OCI-LY7 (cell line): ENCODE results near the gene PLXNA1. TPM values are rescaled to one million over a fixed set of nuclear protein-coding genes. Genes with fewer than 3 reads are reported as not detected.

Source experiments
- BruUV-seq: library from RNA; stranded (reverse); fragments of 400-500 nt; replicated peaks from 2 replicates; lab custom pipeline; 2021; lab: Mats Ljungman, UMichigan
- CTCF ChIA-PET: fragments of 300-600 bp; sonication (Branson Sonifier 250); formaldehyde crosslinking; loops from one replicate; lab custom pipeline; 2022; ENCODE audit warnings: antibody characterized with exemption; ENCODE audit not compliant: unreplicated experiment; lab: Charles Lee
- POLR2A ChIA-PET: fragments of 300-600 bp; sonication (Branson Sonifier 250); formaldehyde crosslinking; loops from one replicate; lab custom pipeline; 2022; ENCODE audit warnings: antibody characterized with exemption; lab: Charles Lee
- DNase-seq: peaks from one replicate; pipeline ENCODE4 v3.0.0-alpha.2; 2015; ENCODE audit warnings: low spot score
- H2AFZ ChIP-seq: fragments of 200-600 bp; sonication (generic), shearing (Covaris generic); 2 replicates; pipeline ENCODE4 v1.6.1; 2014; ENCODE audit warnings: mild to moderate bottlenecking, antibody characterized with exemption, low read length, moderate library complexity
- H3K27ac ChIP-seq: fragments of 200-600 bp; sonication (generic); 2 replicates; pipeline ENCODE4 v1.5.1; 2014; ENCODE audit warnings: mixed run types, low read depth, mild to moderate bottlenecking, moderate library complexity, low read length, inconsistent platforms; ENCODE audit not compliant: poor library complexity, severe bottlenecking
- H3K36me3 ChIP-seq: fragments of 200-600 bp; sonication (generic); 2 replicates; pipeline ENCODE4 v1.6.1; 2014; ENCODE audit warnings: mild to moderate bottlenecking, antibody characterized with exemption, low read length, moderate library complexity, mixed read lengths; ENCODE audit not compliant: insufficient read depth
- H3K4me1 ChIP-seq: fragments of 200-600 bp; sonication (generic); 2 replicates; pipeline ENCODE4 v1.5.1; 2014; ENCODE audit warnings: mild to moderate bottlenecking, low read length; ENCODE audit not compliant: insufficient read depth, poor library complexity, severe bottlenecking
- H3K4me2 ChIP-seq: fragments of 200-600 bp; sonication (generic); 2 replicates; pipeline ENCODE4 v1.6.1; 2014; ENCODE audit warnings: mild to moderate bottlenecking, low read length
- H3K4me3 ChIP-seq: fragments of 200-600 bp; sonication (generic); 2 replicates; pipeline ENCODE4 v1.5.1; 2014; ENCODE audit warnings: mild to moderate bottlenecking, low read depth, low read length; ENCODE audit not compliant: poor library complexity, severe bottlenecking
- H3K79me2 ChIP-seq: fragments of 200-600 bp; sonication (generic); 2 replicates; pipeline ENCODE4 v1.6.1; 2016; ENCODE audit warnings: low read depth, mild to moderate bottlenecking, low read length, moderate library complexity, mixed read lengths; ENCODE audit not compliant: insufficient read depth
- H3K9me2 ChIP-seq: fragments of 200-600 bp; sonication (generic); 2 replicates; pipeline ENCODE4 v1.6.1; 2016; ENCODE audit warnings: mild to moderate bottlenecking, low read length, mixed read lengths; ENCODE audit not compliant: insufficient read depth
- H3K9me3 ChIP-seq: fragments of 200-600 bp; sonication (generic); 2 replicates; pipeline ENCODE4 v1.6.1; 2014; ENCODE audit warnings: mild to moderate bottlenecking, mixed run types, low read length, mixed read lengths
- H4K20me1 ChIP-seq: fragments of 200-600 bp; sonication (generic); 2 replicates; pipeline ENCODE4 v1.6.1; 2014; ENCODE audit warnings: mild to moderate bottlenecking, antibody characterized with exemption, low read length, moderate library complexity, mixed read lengths; ENCODE audit not compliant: insufficient read depth
- CTCF ChIP-seq: fragments of 200-600 bp; sonication (generic); conservative IDR thresholded peaks from 2 replicates; pipeline ENCODE4 v1.5.1; 2014; ENCODE audit warnings: mild to moderate bottlenecking, antibody characterized with exemption, low read length, moderate library complexity, mixed read lengths
- EZH2phosphoT487 ChIP-seq: fragments of 200-600 bp; sonication (generic); IDR thresholded peaks from 2 replicates; pipeline ENCODE4 v1.6.1; 2018; ENCODE audit warnings: low read depth, borderline replicate concordance, mild to moderate bottlenecking, mixed run types, antibody characterized with exemption, low read length, moderate library complexity, mixed read lengths
- intact Hi-C: fragments of 100-400 bp; cut with micrococcal nuclease; formaldehyde crosslinking; loops from one replicate; pipeline ENCODE4 v1.10.0; 2022; ENCODE audit not compliant: unreplicated experiment
- total RNA-seq, 2 experiments: library from RNA; depleted of rRNA in 1 of 2; stranded (reverse); fragments of >200 nt in 1 of 2; shearing (Covaris generic) in 1 of 2; gene quantifications; 2 replicates each; pipeline ENCODE4 v1.2.3, GENCODE V29; 2014 to 2022

PLXNA1 gene
- total RNA-seq, 2 experiments from 2014 or later = 3.6 to 4.4 TPM

GRCh38 chr3:126958638-126959085 is 24.3 kb upstream of the PLXNA1 start:
- ChIA-PET CTCF (no interaction called here), POLR2A (no interaction called here)
- Histone ChIP-seq H3K4me1 (peaks cover 38% of the 10 kb centered on the region), H3K36me3 (no peaks in the 10 kb centered on the region), H3K4me3 (no peak overlapping the region), H3K9me2 (no peaks in the 10 kb centered on the region), H4K20me1 (no peaks in the 10 kb centered on the region), H2AFZ (no peak overlapping the region), H3K27ac (no peak overlapping the region), H3K4me2 (no peak overlapping the region), H3K9me3 (no peaks in the 10 kb centered on the region), H3K79me2 (no peaks in the 10 kb centered on the region)
- no TSS peak for BruUV-seq
- no peak for DNase-seq
- intact Hi-C loops = loop anchor here (5.0 kb wide), 1 partner anchor 601 kb away; the partner anchor contains the start of gene KLF15
- TF ChIP-seq EZH2phosphoT487 (no peak), CTCF (no peak)

- CTCF ChIA-PET = no interaction called here
- no TSS peak for BruUV-seq
Measured at GRCh38 chr3:126959136-126959920, 23.6 kb upstream of the PLXNA1 start.

More at GRCh38 chr3:126959136-126959920, 23.6 kb upstream of the PLXNA1 start:
- no peak for DNase-seq
- POLR2A ChIA-PET = no interaction called here
- no peak for TF ChIP-seq EZH2phosphoT487
- TF ChIP-seq CTCF = no peak
- no peaks in the 10 kb centered on the region for H4K20me1 ChIP-seq
- H3K4me1 ChIP-seq = peaks cover 31% of the 10 kb centered on the region
- H3K4me3 ChIP-seq = no peak overlapping the region
- H3K27ac ChIP-seq = no peak overlapping the region
- H3K9me2 ChIP-seq = no peaks in the 10 kb centered on the region
- intact Hi-C loops = loop anchor here (5.0 kb wide), 1 partner anchor 602 kb away; the partner anchor contains the start of gene KLF15
- H3K36me3 ChIP-seq = no peaks in the 10 kb centered on the region
- H2AFZ ChIP-seq = no peak overlapping the region
- H3K4me2 ChIP-seq = no peak overlapping the region
- H3K79me2 ChIP-seq = no peaks in the 10 kb centered on the region
- no peaks in the 10 kb centered on the region for H3K9me3 ChIP-seq
